ENCODE data around the gene LRCH1. TPM values are rescaled to one million over a fixed set of nuclear protein-coding genes. Genes with fewer than 3 reads are reported as not detected.

The LRCH1 gene
- total RNA-seq, 4 donors from 2014 or later: 17.2 to 25.7 (median 21.9) TPM

- no peak overlapping the region for H3K4me3 ChIP-seq
- TF ChIP-seq EP300 (IDR thresholded peaks at IDR 0.05): no peak
- no peak for TF ChIP-seq POLR2A (IDR thresholded peaks at IDR 0.05)
- TF ChIP-seq, protein P1, sequence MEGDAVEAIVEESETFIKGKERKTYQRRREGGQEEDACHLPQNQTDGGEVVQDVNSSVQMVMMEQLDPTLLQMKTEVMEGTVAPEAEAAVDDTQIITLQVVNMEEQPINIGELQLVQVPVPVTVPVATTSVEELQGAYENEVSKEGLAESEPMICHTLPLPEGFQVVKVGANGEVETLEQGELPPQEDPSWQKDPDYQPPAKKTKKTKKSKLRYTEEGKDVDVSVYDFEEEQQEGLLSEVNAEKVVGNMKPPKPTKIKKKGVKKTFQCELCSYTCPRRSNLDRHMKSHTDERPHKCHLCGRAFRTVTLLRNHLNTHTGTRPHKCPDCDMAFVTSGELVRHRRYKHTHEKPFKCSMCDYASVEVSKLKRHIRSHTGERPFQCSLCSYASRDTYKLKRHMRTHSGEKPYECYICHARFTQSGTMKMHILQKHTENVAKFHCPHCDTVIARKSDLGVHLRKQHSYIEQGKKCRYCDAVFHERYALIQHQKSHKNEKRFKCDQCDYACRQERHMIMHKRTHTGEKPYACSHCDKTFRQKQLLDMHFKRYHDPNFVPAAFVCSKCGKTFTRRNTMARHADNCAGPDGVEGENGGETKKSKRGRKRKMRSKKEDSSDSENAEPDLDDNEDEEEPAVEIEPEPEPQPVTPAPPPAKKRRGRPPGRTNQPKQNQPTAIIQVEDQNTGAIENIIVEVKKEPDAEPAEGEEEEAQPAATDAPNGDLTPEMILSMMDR (IDR thresholded peaks at IDR 0.05): no peak
- H3K36me3 ChIP-seq: no peaks in the 10 kb centered on the region
- no peaks in the 10 kb centered on the region for H3K9me3 ChIP-seq
- H3K27me3 ChIP-seq: no peaks in the 10 kb centered on the region
- 97 to 98% methylated on average over 7 of the region's 7 CpGs for WGBS, 2 donors
- no peak overlapping the region for H3K27ac ChIP-seq
- no peak for DNase-seq (ENCODE audit: low spot score in 2 of 2)
- peaks cover 0 to 44% (median 16%) of the 10 kb centered on the region in 4 donors for H3K4me1 ChIP-seq
These were observed 75.8 kb downstream of the LRCH1 start for GRCh38 chr13:46628622-46629365.

GRCh38 chr13:46629811-46630413 lies 76.9 kb downstream of the LRCH1 start:
- Histone ChIP-seq H3K36me3 (no peaks in the 10 kb centered on the region), H3K9me3 (no peaks in the 10 kb centered on the region), H3K27ac (no peak overlapping the region), H3K4me3 (no peak overlapping the region), H3K4me1 (peaks cover 0 to 45% (median 19%) of the 10 kb centered on the region in 4 donors), H3K27me3 (no peaks in the 10 kb centered on the region)
- WGBS, 2 donors: 64 to 66% methylated on average over 1 of the region's 1 CpG
- TF ChIP-seq POLR2A (IDR thresholded peaks at IDR 0.05) (no peak), EP300 (IDR thresholded peaks at IDR 0.05) (no peak)
- TF ChIP-seq, protein P1 (IDR thresholded peaks at IDR 0.05): no peak
- DNase-seq (ENCODE audit: low spot score in 2 of 2): no peak

- no peak for DNase-seq (ENCODE audit: low spot score in 2 of 2)
- peak overlapping the region in 1 of 4 donors; percentile 51 for H3K27ac ChIP-seq
- 7 to 18% methylated on average over 1 of the region's 1 CpG for WGBS, 2 donors
- H3K4me3 ChIP-seq: no peak overlapping the region
- no peaks in the 10 kb centered on the region for H3K36me3 ChIP-seq
- H3K27me3 ChIP-seq: no peaks in the 10 kb centered on the region
- no peaks in the 10 kb centered on the region for H3K9me3 ChIP-seq
- TF ChIP-seq POLR2A (IDR thresholded peaks at IDR 0.05) (no peak), EP300 (IDR thresholded peaks at IDR 0.05) (no peak)
- TF ChIP-seq, protein P1 (IDR thresholded peaks at IDR 0.05): no peak
- peaks cover 0 to 45% (median 19%) of the 10 kb centered on the region in 4 donors for H3K4me1 ChIP-seq
These were observed 77.6 kb downstream of the LRCH1 start for GRCh38 chr13:46630431-46631178.

- no peak for DNase-seq (ENCODE audit: low spot score in 2 of 2)
- 80 to 84% methylated on average over 2 of the region's 2 CpGs for WGBS, 2 donors
- Histone ChIP-seq H3K27me3 (no peaks in the 10 kb centered on the region), H3K9me3 (no peaks in the 10 kb centered on the region), H3K4me1 (peaks cover 0 to 45% (median 19%) of the 10 kb centered on the region in 4 donors), H3K4me3 (no peak overlapping the region), H3K27ac (no peak overlapping the region), H3K36me3 (no peaks in the 10 kb centered on the region)
- TF ChIP-seq, protein P1 (IDR thresholded peaks at IDR 0.05): no peak
- TF ChIP-seq EP300 (IDR thresholded peaks at IDR 0.05) (no peak), POLR2A (IDR thresholded peaks at IDR 0.05) (no peak)
These were observed 78.2 kb downstream of the LRCH1 start for GRCh38 chr13:46631179-46631542.
